Putamen (tissue), 1 donor: ENCODE results near the gene NBEAL2.
"Not testable (repeated sequence)": the region's sequence is repeated elsewhere in the genome, so short reads cannot be mapped to it uniquely, and the experiment has no call there.

Experiments
- DNase-seq: peaks from one replicate; pipeline ENCODE4 v3.0.0-alpha.2; 2016; ENCODE audit warnings: low spot score

Gene NBEAL2

DNA sequence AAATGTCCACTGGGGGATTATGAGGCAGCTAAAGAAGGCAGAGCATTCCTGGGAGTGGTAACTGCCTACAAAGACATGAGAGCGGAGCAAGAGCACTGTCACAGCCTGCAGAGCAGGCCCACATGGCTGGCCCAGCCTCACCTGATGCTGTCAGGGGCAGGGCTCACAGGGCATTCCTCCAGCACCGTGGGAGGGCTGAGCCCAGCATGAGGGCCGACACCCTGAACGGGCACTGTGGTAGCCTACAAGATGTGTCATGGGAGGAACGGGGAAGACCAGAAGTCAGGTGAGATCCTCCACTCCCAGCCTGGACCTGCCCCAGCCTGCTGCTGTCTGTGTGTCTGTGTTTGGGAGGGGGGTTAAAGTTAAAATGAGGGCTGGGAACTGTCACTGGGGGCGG lies 33.0 kb upstream of the NBEAL2 start:
- no peak for DNase-seq

DNA sequence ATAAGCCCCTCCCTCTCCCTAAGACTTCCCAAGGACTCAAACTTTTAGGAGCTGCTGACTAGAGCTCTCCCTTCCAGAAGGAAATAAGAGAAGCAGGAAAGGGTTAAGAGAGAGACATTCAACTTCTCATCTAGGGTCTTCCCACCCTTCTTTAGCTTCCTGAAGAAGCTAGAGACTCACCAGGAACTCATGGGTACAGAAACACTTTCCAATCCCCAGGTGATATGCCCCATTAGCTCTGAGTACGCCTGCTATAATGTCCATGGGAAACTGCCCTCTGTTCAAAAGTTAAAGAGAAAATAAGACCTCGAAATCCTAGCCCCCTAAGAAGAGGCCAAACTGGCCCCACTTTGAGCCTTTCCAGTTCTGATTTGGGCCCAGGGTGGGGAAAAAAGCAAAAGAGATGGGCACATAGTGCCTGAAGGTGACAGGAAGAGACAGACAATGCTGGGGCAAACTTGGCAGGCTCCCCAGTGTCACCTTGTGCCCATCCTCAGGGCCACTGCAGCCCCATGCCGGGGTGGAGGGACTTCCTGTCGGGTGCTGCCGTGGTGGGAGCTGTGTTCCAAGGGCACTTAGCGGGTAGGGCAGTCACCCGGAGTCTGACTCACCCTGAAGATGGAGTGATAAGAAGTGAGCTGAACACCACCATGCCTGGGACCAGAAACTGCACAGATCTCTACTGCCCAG lies 32.5 kb upstream of the NBEAL2 start:
- DNase-seq = no peak

DNA sequence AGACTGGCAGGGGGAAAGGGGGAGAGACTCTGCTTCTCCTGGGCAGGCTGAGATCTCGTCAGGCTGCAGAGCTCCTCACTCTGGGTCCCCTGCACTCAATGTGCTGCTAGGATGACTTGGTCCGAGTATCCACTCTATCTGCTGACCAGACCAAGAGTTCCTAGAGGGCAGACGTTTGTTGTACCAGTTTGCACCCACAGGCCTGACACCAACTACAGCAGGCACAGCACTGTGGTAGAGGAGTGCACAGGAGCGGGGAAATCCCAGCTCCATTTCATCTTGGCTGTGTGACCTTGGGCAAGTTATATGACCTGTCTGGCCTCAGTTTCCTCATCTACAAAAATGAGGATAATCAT lies 31.9 kb upstream of the NBEAL2 start:
- DNase-seq = no peak

DNA sequence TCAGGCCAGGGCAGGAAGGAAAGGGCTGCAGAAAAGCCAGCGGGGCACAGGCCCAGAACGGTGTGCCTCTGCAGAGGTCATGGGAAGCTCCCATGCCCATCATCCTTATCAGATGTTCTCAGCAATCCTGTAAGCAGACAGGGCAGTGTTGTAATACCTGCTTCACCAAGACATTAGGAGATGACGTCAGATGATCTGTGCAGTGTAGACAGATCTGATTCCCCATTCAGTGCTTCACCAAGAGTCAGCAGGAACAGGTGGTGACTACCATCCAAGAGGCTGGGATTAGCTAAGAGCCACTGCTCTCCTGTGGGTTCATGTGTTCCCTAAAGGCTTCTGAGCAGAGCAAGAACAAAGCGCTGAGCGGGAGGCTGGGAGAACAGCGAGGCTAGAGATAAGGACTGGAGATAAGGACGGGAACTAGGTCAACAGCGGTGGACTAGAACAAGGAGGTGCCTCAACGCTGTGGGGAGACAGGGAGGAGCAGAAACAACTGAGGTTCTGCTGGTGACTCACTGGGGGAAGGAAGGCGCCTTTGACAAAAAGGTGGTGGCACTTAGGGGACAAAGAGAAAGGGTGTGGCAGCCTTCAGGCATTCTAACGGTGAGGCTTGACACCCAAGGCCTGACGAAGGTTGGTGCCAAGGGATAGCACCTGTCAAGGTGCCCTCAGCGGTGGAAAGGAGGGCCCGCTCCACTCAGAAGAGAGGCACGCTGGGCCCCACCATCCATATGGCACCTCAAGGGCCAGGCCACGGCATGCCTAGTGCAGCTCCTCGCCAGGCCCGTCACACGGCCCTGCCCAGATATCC lies 31.3 kb upstream of the NBEAL2 start:
- DNase-seq = no peak

DNA sequence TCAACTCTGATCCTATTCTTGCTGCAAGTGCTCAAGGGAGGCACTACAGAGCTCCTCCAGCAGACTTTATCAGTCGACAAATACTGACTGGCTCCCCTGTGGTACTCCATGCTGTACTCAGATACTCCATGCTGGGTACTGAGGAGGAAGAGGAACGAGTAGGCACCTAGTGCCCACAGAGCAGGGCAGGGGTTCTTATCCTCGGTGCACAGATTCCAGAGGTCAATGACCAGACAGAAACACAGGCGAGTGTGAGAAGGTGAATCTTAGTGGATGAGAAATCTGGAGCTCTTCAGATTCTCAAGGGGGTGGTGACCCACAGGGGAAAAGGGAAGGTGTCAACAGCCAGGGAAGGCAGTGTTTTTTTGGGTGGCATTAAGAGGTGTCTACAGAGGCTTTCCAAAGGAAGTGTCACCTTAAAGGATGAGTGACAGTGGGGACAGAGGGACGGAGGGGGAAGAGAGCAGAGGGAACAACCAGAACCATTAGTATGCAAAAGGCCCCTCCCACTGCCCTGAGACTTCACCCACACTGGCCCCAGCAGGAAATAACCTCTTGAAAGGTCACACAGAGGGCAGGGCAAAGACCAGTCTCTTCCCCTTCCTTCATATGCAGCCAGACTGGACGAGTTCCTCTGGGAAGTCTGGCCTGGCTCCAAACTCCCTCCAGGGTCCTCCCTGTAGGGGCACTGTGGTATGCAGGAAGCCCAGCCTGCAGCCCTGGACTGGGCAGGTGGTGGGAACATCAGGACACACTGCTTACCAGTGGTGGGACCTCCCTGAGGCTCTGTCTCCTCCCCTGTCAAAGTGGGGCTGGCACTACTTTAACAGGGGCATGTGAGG lies 30.4 kb upstream of the NBEAL2 start:
- no peak for DNase-seq

DNA sequence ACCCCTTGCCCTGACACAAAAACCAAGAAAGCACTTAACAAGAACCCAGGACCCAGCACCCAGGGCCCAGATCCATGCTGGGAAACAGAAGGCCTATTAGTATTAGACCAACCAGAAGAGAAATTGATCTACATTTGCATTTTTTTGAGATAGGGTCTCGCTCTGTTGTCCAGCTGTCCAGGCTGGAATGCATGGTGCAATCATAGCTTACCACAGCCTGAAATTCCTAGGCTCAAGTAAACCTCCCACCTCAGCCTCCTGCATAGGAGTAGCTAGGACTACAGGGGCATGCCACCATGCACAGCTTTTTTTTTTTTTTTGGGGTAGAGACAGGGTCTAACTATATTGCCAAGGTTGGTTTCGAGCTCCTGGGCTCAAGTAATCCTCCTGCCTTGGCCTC lies 29.3 kb upstream of the NBEAL2 start:
- no peak for DNase-seq

DNA sequence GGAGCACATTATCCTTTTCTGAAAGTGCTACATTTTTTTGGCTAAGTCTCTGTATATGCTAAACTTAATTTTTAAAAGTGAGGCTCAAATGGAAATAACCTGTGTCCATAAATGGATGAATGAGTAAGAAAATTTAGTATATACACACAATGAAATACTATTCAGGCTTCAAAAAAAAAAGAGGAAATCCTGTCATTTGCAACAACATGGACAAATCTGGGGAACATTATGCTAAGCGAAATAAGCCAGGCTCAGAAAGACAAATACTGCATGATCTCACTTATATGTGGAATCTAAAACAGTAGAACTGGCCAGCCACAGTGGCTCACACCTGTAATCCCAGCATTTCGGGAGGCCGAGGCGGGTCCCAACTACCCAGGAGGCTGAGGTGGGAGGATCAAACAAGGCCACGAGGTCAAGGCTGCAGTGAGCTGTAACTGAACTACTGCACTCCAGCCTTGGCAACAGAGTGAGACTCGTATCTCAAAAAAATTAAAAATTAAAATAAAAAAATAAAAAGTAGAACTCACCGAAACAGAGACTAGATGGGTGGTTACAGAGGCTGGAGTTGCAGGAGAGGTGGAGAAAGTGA lies 28.7 kb upstream of the NBEAL2 start:
- no peak for DNase-seq

DNA sequence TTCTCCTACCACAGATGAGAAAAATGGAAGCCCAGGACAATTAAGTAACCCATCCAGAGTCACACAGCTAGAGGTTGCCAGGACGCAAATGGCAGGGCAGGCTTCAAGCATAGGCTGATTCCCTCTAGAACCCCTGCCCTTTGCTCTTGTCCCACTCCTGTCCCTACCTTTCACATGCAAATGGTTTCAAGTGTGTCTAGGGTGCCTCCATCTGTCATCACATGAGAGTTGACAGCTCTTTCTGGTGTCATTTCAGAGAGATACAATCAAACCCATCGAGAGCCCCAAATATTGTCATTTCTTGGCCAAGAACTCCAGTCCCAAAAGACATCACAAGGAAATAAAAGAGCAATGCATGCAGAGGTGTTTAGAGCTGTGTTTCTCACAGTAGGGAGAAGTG lies 26.7 kb upstream of the NBEAL2 start:
- DNase-seq = no peak

DNA sequence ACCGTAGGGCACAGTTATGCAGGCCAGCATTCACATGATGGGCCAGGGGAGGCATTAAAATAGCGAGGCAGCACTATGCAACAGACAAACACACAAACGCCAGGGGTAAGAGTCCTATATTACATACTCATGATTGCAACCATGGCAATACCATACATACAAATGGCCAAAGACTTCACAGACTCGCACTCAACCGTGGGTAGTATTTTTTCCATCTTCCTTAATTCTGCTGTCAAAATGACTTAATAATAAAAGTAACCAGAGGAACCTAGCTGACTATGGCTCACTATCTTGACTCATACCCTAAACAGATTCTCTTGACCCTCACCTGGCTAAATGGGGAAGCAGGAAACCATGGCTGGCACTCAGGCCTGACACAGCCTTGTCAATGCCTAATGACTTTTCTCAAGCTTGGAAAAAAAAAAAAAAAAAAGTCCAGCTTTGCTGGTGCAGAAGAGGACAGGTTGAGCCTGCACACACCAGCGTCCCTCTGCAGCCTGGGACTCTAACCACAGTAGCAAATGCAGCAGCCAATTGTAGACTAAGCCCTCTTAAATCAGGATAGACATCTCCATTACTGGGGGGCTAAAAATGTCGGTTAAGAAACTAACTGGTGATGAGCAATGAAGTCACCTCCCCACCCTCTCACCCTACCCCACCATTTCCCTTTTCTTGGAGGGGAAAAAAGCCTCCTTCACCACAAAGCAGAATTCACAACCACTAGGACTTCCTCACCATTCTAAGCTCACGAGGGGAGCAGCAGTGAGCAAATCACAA lies 26.0 kb upstream of the NBEAL2 start:
- no peak for DNase-seq

DNA sequence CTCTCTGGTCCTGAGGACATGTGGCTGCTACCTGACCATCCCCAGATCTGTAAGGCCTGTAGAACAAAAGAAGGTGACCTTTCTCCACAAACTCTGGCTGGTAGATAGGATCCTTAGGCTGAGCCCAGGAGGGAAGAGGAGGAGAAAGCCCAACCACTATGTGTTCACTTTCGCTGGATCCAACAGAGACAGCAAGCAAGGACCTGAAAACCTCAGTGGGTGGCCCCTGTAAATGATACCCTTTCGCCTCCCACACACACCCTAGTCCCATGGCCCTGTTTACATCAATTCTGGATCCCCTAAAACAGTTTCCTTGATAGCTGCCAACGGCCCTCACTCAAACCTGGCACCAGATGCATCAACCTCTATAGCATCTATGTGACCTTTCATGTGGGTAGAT lies 25.3 kb upstream of the NBEAL2 start:
- no peak for DNase-seq

DNA sequence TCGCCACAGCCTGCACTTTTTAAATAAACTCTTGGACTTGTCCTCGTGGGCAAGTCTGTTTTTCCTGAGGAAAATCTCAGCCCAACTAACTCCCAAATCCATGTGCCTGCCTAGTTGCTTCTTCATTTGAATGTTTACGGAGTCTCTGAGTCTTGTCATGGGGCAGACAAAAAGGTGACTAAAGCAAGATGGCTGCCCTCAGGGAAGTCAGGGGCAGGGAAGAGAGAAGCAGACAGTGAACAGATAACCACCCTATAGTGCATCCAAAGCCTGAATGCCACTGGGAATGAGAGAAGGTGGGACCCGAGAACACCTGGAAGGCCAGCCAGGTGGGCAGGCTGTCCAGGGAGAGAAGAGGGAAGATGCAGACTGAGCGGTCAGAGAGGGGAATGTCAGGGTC lies 24.3 kb upstream of the NBEAL2 start:
- no peak for DNase-seq

DNA sequence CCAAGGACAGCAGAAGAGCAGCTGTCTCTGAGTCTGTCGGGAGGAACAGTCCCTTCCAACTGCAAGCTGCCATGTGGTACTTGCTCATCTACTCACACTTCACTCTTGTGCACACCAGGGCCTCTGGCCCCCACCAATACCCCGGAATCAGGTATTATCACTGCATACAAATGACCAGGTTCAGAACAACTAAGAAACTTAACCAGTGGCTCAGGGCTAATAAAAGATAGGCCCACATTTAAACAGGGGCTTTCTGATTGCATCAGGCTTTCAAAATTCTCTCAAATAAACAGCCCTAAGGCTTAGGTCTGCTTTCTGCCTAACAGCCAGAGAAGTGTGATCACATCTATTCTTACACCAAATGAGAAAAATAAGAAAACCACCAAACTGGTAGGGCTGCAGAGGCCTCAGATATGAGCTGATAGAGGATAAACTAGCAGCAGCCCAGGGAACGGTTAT lies 23.6 kb upstream of the NBEAL2 start:
- no peak for DNase-seq

DNA sequence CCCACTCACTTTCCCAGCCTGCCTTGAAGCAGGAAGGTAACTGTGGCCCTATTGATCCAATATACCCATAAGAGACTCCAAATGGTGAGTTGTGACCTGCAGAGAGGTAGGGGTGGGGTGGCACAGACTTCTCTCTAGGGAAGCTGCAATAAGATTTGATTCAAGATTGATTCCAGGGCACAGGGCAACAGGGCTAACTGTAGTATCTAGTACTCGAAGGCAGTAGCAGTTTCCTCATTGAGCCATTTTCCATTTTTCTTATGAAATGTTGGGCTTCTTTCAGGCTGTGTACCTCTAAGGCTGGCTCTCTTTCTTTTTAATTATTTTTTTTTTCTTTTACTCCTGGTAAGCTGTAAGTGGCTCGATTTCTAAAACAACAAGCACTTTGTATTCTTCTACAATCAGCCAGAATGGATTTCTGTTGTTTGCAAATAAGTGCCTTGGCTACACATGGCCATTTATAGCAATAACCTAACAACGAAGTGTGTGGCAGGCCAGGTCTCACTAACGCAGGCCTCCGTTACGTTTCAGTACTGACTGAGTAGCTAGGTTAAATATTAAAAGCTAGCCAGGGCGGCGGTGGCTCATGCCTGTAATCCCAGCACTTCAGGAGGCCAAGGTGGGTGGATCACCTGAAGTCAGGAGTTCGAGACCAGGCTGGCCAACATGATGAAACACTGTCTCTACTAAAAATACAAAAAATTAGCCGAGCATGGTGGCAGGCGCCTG lies 22.2 kb upstream of the NBEAL2 start:
- no peak for DNase-seq

DNA sequence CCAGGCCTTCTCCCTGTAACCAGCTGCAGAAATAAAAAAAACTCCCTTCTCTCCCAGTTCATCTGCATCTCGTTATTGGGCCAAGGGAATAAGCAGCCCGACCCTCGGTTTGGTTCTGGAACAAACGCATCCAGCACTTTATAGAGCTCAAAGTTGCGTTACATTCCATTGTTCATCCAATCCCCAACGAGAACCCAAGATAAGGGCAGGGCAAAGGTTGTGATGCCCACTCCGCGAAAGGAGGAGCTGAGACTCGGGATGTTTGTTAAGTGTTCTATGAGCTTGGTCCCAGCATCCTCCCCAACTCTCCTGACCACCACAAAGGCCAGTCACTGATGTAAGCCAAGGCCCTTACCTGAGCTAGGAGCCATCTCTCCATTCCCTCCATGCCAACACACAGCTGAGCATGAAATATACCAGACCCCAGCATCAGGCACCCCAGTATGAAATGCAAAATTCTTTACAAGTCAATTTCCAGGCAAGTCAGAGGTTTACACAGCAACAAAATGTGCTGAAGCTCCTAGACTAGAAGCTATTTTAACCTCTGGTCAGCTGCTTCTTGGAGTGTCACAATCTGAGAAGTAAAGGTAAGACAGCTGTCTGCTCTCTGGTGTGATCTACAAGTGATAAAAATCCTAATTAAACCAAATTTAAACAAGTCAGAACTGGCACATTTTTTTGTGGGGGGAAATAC lies 20.9 kb upstream of the NBEAL2 start:
- no peak for DNase-seq

DNA sequence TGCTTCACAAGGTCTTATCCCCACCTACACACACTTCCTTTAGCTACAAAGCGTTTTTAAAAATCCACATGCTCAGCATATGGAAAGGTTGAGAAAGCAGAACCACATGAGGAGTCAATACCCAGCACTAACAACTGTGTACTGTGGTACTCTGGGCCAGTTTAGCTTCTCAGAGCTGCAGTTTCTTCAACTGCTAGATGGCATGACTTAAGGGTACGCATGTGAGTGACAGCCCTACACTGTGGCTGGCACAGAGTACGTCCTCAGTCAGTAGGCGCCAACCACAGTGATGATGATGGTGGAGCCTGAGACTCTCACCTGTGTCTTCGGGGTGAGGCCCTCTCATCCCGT lies 20.3 kb upstream of the NBEAL2 start:
- DNase-seq = no peak

DNA sequence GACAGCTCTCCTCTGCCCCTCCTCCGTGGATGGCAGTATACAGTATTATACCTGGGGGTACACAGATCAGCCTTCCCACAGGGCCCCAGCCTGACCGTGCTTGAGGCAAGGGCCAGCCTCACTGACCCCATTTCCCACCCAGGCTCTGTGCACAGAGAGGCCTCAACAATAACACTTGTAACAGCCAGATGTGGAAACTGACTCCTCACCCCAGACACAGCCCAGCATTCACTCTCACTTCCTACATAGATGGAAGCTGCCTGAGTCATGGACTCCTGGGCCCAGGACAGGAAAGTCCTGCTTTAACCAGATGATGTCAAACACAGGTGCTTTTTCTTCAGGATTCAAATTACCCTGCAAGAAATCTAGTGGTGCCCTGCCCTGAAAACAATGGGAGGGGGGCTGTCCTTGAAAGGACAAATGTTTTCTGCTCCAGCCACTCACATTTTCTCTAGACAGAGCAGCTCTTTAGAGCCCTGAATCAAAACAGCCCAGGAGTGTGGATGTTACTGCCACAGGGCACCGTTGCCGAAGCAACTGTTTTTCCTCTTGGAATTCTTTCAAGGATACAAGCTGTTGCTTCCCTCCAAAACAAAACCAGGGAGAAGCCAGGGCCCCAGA lies 19.3 kb upstream of the NBEAL2 start:
- no peak for DNase-seq

DNA sequence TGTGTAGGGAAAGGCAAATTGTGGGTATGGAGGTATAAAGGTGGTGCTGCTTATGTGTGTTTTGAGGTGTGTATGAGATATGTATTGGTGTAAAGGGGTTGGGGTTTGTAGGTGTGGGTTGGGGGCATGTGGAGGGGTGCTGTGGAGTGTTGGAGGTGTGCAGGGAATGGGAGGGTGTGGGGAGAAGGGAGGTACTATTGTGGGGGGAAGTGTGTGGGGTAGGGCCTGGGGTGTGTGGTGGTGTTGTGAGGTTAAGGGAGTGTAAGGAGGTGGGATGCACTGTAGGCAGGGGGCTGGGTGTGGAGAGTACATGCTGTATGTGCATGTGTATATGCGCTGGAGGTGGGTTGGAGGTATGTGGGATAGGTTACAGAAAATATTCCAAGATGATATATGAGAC lies 18.6 kb upstream of the NBEAL2 start:
- no peak for DNase-seq

DNA sequence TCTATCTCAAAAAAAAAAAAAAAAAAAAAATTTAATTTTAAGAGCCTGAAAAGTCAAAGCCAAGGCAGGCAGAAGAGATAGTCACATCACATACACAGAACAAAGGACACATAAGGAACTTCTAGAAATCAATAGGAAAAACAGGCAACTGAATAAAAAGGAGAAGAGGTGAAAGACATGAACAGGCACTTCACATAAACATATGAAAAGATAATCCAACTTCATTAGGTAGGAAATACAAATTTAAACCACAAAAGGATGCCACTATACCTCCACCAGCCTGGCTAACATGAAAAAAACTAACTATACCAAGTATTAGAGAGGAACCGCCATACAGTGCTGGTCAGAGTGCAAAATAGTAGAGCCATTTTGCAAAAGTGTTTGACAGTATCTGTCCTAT lies 17.0 kb upstream of the NBEAL2 start:
- no peak for DNase-seq

DNA sequence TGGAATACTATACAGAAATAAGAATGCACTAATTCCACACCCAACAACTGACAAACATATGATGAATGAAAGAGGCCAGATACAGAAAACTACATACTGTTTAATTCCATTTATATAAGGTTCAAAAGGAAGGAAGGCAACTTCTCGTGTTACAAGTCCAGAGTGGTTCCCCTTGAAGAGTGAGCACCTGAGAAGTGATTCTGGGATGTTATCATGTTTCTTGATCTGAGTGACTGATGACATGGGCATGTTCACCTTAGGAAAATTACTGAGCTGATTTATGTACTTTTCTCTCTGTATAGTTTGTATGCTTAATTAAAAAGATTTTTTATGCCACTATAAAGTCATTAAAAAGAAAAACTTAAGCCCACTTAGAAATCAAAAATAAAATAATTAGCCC lies 16.5 kb upstream of the NBEAL2 start:
- DNase-seq = no peak

DNA sequence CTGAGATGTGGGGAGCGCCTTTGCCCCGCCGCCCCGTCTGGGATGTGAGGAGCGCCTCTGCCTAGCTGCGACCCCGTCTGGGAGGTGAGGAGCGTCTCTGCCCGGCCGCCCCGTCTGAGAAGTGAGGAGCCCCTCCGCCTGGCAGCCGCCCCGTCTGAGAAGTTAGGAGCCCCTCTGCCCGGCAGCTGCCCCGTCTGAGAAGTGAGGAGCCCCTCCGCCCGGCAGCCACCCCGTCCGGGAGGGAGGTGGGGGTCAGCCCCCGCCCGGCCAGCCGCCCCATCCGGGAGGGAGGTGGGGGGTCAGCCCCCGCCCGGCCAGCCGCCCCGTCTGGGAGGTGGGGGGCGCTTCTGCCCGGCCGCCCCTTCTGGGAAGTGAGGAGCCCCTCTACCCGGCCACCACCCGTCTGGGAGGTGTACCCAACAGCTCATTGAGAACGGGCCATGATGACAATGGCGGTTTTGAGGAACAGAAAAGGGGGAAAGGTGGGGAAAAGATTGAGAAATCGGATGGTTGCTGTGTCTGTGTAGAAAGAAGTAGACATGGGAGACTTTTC lies 15.4 kb upstream of the NBEAL2 start:
- DNase-seq = not testable (repeated sequence)
